ENCODE results near the gene CSRP2.

The CSRP2 gene

GRCh38 chr12:76836633-76837032 lies 42.2 kb downstream of the CSRP2 start:
- no peak overlapping the region for H3K4me3 ChIP-seq (ENCODE audit: low read depth, low read length)
- no peak for TF ChIP-seq CTCF (IDR thresholded peaks at IDR 0.05; ENCODE audit: borderline replicate concordance, insufficient read depth, low read depth, low read length)

- no peak overlapping the region for H3K4me3 ChIP-seq (ENCODE audit: low read depth, low read length)
- TF ChIP-seq CTCF (IDR thresholded peaks at IDR 0.05; ENCODE audit: borderline replicate concordance, insufficient read depth, low read depth, low read length) = no peak
Observed at GRCh38 chr12:76830436-76830835, 48.4 kb downstream of the CSRP2 start.

- peak; percentile 31; the same call in 1 of the 2 replicates for TF ChIP-seq CTCF (IDR thresholded peaks at IDR 0.05; ENCODE audit: borderline replicate concordance, insufficient read depth, low read depth, low read length)
- no peak overlapping the region for H3K4me3 ChIP-seq (ENCODE audit: low read depth, low read length)
Observed at GRCh38 chr12:76820888-76821482, 57.8 kb downstream of the CSRP2 start.

- TF ChIP-seq CTCF (IDR thresholded peaks at IDR 0.05; ENCODE audit: borderline replicate concordance, insufficient read depth, low read depth, low read length) = no peak
Observed at GRCh38 chr12:76813972-76814371, 64.8 kb downstream of the CSRP2 start.

GRCh38 chr12:76813265-76813664 lies 65.6 kb downstream of the CSRP2 start:
- H3K4me3 ChIP-seq (ENCODE audit: low read depth, low read length) = no peak overlapping the region

More at GRCh38 chr12:76813972-76814371, 64.8 kb downstream of the CSRP2 start:
- H3K4me3 ChIP-seq (ENCODE audit: low read depth, low read length) = no peak overlapping the region

GRCh38 chr12:76811976-76812375 lies 66.8 kb downstream of the CSRP2 start:
- TF ChIP-seq CTCF (IDR thresholded peaks at IDR 0.05; ENCODE audit: borderline replicate concordance, insufficient read depth, low read depth, low read length) = no peak
- H3K4me3 ChIP-seq (ENCODE audit: low read depth, low read length) = no peak overlapping the region

More at GRCh38 chr12:76813265-76813664, 65.6 kb downstream of the CSRP2 start:
- TF ChIP-seq CTCF (IDR thresholded peaks at IDR 0.05; ENCODE audit: borderline replicate concordance, insufficient read depth, low read depth, low read length) = no peak

GRCh38 chr12:76810671-76811419 lies 68.0 kb downstream of the CSRP2 start:
- TF ChIP-seq CTCF (IDR thresholded peaks at IDR 0.05; ENCODE audit: borderline replicate concordance, insufficient read depth, low read depth, low read length) = no peak
- no peak overlapping the region for H3K4me3 ChIP-seq (ENCODE audit: low read depth, low read length)

All from GM12875 (cell line).